Measurements from ENCODE around the gene STAB1. TPM values are rescaled to one million over a fixed set of nuclear protein-coding genes. Genes with fewer than 3 reads are reported as not detected.

STAB1 gene
- total RNA-seq, 1 donor from 2014 or later = 152 TPM

- no peak overlapping the region for H3K4me3 ChIP-seq
- DNase-seq = no peak
- H3K9me3 ChIP-seq = no peaks in the 10 kb centered on the region
- no peak overlapping the region for H3K27ac ChIP-seq
- peaks cover 17% of the 10 kb centered on the region for H3K36me3 ChIP-seq
- peaks cover 2% of the 10 kb centered on the region for H3K4me1 ChIP-seq
- intact Hi-C loops (cut with DNase I) = loop anchor here (10.0 kb wide), 1 partner anchor 45 kb away; no protein-coding TSS in a partner anchor
- H3K27me3 ChIP-seq = no peaks in the 10 kb centered on the region
- TF ChIP-seq, protein P1, sequence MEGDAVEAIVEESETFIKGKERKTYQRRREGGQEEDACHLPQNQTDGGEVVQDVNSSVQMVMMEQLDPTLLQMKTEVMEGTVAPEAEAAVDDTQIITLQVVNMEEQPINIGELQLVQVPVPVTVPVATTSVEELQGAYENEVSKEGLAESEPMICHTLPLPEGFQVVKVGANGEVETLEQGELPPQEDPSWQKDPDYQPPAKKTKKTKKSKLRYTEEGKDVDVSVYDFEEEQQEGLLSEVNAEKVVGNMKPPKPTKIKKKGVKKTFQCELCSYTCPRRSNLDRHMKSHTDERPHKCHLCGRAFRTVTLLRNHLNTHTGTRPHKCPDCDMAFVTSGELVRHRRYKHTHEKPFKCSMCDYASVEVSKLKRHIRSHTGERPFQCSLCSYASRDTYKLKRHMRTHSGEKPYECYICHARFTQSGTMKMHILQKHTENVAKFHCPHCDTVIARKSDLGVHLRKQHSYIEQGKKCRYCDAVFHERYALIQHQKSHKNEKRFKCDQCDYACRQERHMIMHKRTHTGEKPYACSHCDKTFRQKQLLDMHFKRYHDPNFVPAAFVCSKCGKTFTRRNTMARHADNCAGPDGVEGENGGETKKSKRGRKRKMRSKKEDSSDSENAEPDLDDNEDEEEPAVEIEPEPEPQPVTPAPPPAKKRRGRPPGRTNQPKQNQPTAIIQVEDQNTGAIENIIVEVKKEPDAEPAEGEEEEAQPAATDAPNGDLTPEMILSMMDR (IDR thresholded peaks at IDR 0.05) = no peak
- no peak for ATAC-seq
Observed at GRCh38 chr3:52519445-52520140, 24.5 kb downstream of the STAB1 start.

- Histone ChIP-seq H3K9me3 (no peaks in the 10 kb centered on the region), H3K27me3 (no peaks in the 10 kb centered on the region), H3K36me3 (peaks cover 17% of the 10 kb centered on the region), H3K4me1 (peaks cover 9% of the 10 kb centered on the region), H3K27ac (no peak overlapping the region), H3K4me3 (no peak overlapping the region)
- DNase-seq (no peak), ATAC-seq (no peak)
- TF ChIP-seq, protein P1 (IDR thresholded peaks at IDR 0.05) = no peak
- intact Hi-C loops (cut with DNase I) = loop anchor here (10.0 kb wide), 1 partner anchor 45 kb away; no protein-coding TSS in a partner anchor
Observed at GRCh38 chr3:52520141-52520667, 25.1 kb downstream of the STAB1 start.

DNA sequence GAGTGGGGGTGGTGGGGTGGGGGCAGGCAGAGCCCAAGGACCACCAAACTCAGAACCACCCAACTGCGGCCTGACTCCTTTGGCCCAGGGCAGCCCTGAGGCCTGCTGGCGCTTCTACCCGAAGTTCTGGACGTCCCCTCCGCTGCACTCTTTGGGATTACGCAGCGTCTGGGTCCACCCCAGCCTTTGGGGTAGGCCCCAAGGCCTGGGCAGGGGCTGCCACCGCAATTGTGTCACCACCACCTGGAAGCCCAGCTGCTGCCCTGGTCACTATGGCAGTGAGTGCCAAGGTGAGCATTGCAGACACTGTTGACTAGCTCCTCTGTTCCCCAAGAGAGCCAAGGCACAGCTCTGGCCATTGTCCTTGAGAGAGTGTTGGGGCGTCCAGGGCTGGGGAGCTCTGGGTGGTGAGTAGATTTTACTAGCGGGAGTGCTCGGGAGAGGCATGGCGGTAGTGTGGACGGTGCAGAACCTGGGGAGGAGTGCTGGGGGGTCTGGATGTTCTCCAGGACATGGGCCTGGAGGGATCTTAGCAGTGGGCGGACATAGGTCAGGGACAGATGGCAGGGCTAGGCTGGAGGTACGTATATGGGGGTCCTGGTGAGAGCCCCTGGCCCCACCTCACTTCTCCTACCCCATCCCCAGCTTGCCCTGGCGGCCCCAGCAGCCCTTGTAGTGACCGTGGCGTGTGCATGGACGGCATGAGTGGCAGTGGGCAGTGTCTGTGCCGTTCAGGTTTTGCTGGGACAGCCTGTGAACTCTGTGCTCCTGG is 25.8 kb downstream of the STAB1 start:
- no peak for ATAC-seq
- Histone ChIP-seq H3K4me3 (no peak overlapping the region), H3K27ac (no peak overlapping the region), H3K4me1 (peaks cover 16% of the 10 kb centered on the region), H3K9me3 (no peaks in the 10 kb centered on the region), H3K36me3 (peaks cover 17% of the 10 kb centered on the region), H3K27me3 (no peaks in the 10 kb centered on the region)
- no peak for DNase-seq
- TF ChIP-seq, protein P1 (IDR thresholded peaks at IDR 0.05) = no peak
- intact Hi-C loops (cut with DNase I) = loop anchor here (10.0 kb wide), 1 partner anchor 46 kb away; no protein-coding TSS in a partner anchor

DNA sequence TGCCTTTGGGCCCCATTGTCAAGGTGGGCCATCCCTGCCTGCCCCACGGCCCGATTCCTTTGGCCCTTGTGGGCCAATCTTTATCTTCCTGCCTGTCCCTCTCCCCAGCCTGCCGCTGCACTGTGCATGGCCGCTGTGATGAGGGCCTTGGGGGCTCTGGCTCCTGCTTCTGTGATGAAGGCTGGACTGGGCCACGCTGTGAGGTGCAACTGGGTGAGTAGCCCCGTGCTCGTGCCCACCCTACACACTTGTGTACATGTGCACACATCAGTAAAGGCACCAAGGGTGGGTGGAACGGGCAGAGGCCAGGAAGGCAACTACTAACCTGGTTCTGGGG is 26.3 kb downstream of the STAB1 start:
- ATAC-seq = no peak
- peaks cover 17% of the 10 kb centered on the region for H3K36me3 ChIP-seq
- H3K9me3 ChIP-seq = no peaks in the 10 kb centered on the region
- TF ChIP-seq, protein P1 (IDR thresholded peaks at IDR 0.05) = no peak
- DNase-seq = no peak
- no peak overlapping the region for H3K27ac ChIP-seq
- peaks cover 21% of the 10 kb centered on the region for H3K4me1 ChIP-seq
- intact Hi-C loops (cut with DNase I) = loop anchor here (10.0 kb wide), 1 partner anchor 47 kb away; no protein-coding TSS in a partner anchor
- H3K27me3 ChIP-seq = no peaks in the 10 kb centered on the region
- no peak overlapping the region for H3K4me3 ChIP-seq

- ATAC-seq (no peak), DNase-seq (no peak)
- Histone ChIP-seq H3K36me3 (peaks cover 17% of the 10 kb centered on the region), H3K9me3 (no peaks in the 10 kb centered on the region), H3K27me3 (no peaks in the 10 kb centered on the region), H3K4me3 (no peak overlapping the region), H3K27ac (no peak overlapping the region), H3K4me1 (peaks cover 27% of the 10 kb centered on the region)
- intact Hi-C loops (cut with DNase I) = loop anchor here (10.0 kb wide), 1 partner anchor 47 kb away; no protein-coding TSS in a partner anchor
- TF ChIP-seq, protein P1 (IDR thresholded peaks at IDR 0.05) = no peak
Observed at GRCh38 chr3:52521881-52522650, 26.9 kb downstream of the STAB1 start.
